GM19452 (cell line): ENCODE measurements around the gene HDAC7.

ENCODE experiments used
- ATAC-seq: cut with Tn5 transposase; IDR thresholded peaks from one replicate; pipeline ENCODE4 v1.9.1; 2021; ENCODE audit not compliant: unreplicated experiment

Gene HDAC7

GRCh38 chr12:47833591-47834012 is 13.9 kb upstream of the HDAC7 start:
- no peak for ATAC-seq

- no peak for ATAC-seq
Measured at GRCh38 chr12:47832263-47832933, 12.7 kb upstream of the HDAC7 start.

- no peak for ATAC-seq
Measured at GRCh38 chr12:47829584-47829983, 9.9 kb upstream of the HDAC7 start.

GRCh38 chr12:47828976-47829482 is 9.3 kb upstream of the HDAC7 start:
- no peak for ATAC-seq

GRCh38 chr12:47828008-47828975 is 8.6 kb upstream of the HDAC7 start:
- no peak for ATAC-seq

- no peak for ATAC-seq
Measured at GRCh38 chr12:47825173-47825639, 5.5 kb upstream of the HDAC7 start.

- no peak for ATAC-seq
Measured at GRCh38 chr12:47824635-47825034, 4.9 kb upstream of the HDAC7 start.

- ATAC-seq, result no peak
Measured at GRCh38 chr12:47824198-47824597, 4.5 kb upstream of the HDAC7 start.

GRCh38 chr12:47823422-47824086 is 3.9 kb upstream of the HDAC7 start:
- no peak for ATAC-seq

- ATAC-seq, result no peak
Measured at GRCh38 chr12:47822863-47823262, 3.2 kb upstream of the HDAC7 start.

- no peak for ATAC-seq
Measured at GRCh38 chr12:47822401-47822800, 2.7 kb upstream of the HDAC7 start.

GRCh38 chr12:47821346-47821706 is 1.6 kb upstream of the HDAC7 start:
- ATAC-seq, result no peak

GRCh38 chr12:47820631-47821345 is 1.1 kb upstream of the HDAC7 start:
- ATAC-seq, result no peak

GRCh38 chr12:47819138-47819895 is 386 bp downstream of the HDAC7 start:
- peak; percentile 37 for ATAC-seq

- ATAC-seq, result no peak
Measured at GRCh38 chr12:47818467-47819137, 1.1 kb downstream of the HDAC7 start.

GRCh38 chr12:47818007-47818376 is 1.7 kb downstream of the HDAC7 start:
- no peak for ATAC-seq

- ATAC-seq, result no peak
Measured at GRCh38 chr12:47817272-47818006, 2.3 kb downstream of the HDAC7 start.

- no peak for ATAC-seq
Measured at GRCh38 chr12:47816403-47817271, 3.1 kb downstream of the HDAC7 start.
